Limb (tissue), 2 donors: ENCODE results near the gene TMEM140.

Source experiments
- DNase-seq, 2 donors: peaks; one replicate each; pipeline ENCODE4 v3.0.0-alpha.2; 2016; ENCODE audit errors: extremely low spot score in 2 of 2

TMEM140 gene

DNA sequence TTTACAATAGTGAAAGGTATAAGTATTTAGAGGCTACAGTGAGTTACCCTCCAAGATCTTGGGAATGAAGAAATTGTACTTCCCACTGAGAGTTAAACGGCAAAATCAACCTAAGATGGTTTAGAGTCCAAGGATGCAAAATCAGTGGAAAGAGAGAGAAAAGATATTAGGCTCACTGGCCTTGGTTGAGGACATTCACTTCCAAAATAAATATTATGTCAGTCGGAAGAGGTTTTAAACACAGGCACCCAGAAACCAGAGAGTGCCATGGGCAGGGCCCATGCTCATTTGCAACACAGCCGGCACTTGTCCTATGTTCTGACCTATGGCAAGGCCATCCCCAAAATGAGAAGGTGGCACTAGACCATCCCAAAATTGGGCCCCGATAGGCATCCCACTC is 67.3 kb downstream of the TMEM140 start:
- no peak for DNase-seq

DNA sequence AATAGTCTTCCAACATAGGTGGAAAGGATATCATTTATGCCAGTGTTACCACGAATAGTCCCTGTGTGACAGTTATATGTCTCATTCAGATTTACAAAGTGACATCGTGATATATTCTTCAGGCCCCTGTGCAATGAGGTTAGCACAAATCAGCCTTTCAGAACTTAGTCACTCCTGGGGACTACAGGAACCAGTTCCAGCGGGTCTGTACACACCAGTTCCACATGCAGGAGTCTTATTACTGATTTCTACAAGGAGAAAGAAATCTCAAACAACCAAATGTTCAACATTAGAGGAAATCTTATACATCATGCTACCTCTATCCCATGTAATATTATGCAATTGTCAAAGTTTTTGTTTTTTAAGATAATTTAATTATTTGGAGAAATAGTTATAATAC is 67.8 kb downstream of the TMEM140 start:
- DNase-seq, result no peak
